T-helper 22 cell (primary cell): Measurements from ENCODE around the gene ACTMAP.

Source experiments
- DNase-seq: peaks from one replicate; pipeline ENCODE4 v3.0.0-alpha.2; 2020; ENCODE audit warnings: low read depth

ACTMAP gene

GRCh38 chr19:40693150-40693788, 57.0 kb downstream of the ACTMAP start:
- DNase-seq, result no peak

DNA sequence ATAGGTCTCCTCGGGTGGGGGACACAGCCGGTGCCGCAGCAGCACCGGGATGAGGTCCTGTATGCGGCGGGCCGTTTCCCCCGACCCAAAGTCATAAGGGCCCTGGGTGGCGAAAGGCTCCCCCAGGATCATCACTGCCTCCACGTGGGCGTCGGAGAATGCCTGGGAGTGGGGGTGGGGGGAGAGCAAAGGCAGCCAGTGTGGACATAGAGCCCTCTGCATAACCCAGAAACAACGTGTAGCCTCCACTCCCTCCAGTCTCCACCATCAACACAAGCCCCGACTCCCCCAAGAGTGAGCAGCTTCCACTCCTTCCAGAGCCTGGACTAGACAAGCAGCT, 58.1 kb downstream of the ACTMAP start:
- no peak for DNase-seq

GRCh38 chr19:40691421-40692211, 58.7 kb downstream of the ACTMAP start:
- DNase-seq, result no peak
